Uterus (tissue), 2 donors: ENCODE data around the gene VWCE.

Source experiments
- CTCF ChIP-seq, 4 experiments: fragments of 200-600 bp in 2 of 4; fragments of 450-650 bp in 2 of 4; sonication (generic) in 2 of 4; IDR thresholded peaks; one replicate each; pipeline ENCODE4 v1.5.1; 2016 to 2019; ENCODE audit warnings: antibody characterized with exemption in 4 of 4, mild to moderate bottlenecking in 2 of 4, moderate library complexity in 1 of 4
- POLR2A ChIP-seq, 2 donors: fragments of 450-650 bp; IDR thresholded peaks; one replicate each; pipeline ENCODE4 v1.6.1; 2016; ENCODE audit warnings: antibody characterized with exemption in 2 of 2, mild to moderate bottlenecking in 1 of 2, moderate library complexity in 1 of 2

GRCh38 chr11:61265357-61265756 is 29.8 kb downstream of the VWCE start:
- TF ChIP-seq CTCF (IDR thresholded peaks at IDR 0.05): no peak
- no peak for TF ChIP-seq POLR2A (IDR thresholded peaks at IDR 0.05)
